ENCODE data around the gene ADGRA1. TPM values are rescaled to one million over a fixed set of nuclear protein-coding genes. Genes with fewer than 3 reads are reported as not detected.

ADGRA1 gene
- total RNA-seq, 1 experiment from 2014 or later = not detected

GRCh38 chr10:133117688-133118071, 30.0 kb downstream of the ADGRA1 start:
- no peaks in the 10 kb centered on the region for H3K4me1 Mint-ChIP-seq (ENCODE audit: insufficient read depth, unreplicated experiment)
- H3K9me3 Mint-ChIP-seq (ENCODE audit: unreplicated experiment) = peaks cover 16% of the 10 kb centered on the region
- H3K36me3 Mint-ChIP-seq (ENCODE audit: insufficient read depth, unreplicated experiment) = no peaks in the 10 kb centered on the region
- no peak for DNase-seq (ENCODE audit: unreplicated experiment)
- intact Hi-C loops (cut with micrococcal nuclease) = no loop called here
- POLR2A ChIA-PET = no interaction called here
- no peak for TF ChIP-seq CTCF (IDR thresholded peaks at IDR 0.05; ENCODE audit: unreplicated experiment)
- H3K4me3 Mint-ChIP-seq (ENCODE audit: unreplicated experiment) = no peak overlapping the region
- no peaks in the 10 kb centered on the region for H3K27me3 Mint-ChIP-seq (ENCODE audit: insufficient read depth, unreplicated experiment)
- H3K27ac Mint-ChIP-seq (ENCODE audit: low read depth, unreplicated experiment) = no peak overlapping the region
- no TSS peak for BruUV-seq (replicated peaks)
- CTCF ChIA-PET = no interaction called here

- DNase-seq (ENCODE audit: unreplicated experiment) = no peak
- BruUV-seq (replicated peaks) = no TSS peak
- CTCF ChIA-PET = no interaction called here
- POLR2A ChIA-PET = no interaction called here
- no peak overlapping the region for H3K4me3 Mint-ChIP-seq (ENCODE audit: unreplicated experiment)
- no peaks in the 10 kb centered on the region for H3K36me3 Mint-ChIP-seq (ENCODE audit: insufficient read depth, unreplicated experiment)
- H3K27ac Mint-ChIP-seq (ENCODE audit: low read depth, unreplicated experiment) = no peak overlapping the region
- no peaks in the 10 kb centered on the region for H3K4me1 Mint-ChIP-seq (ENCODE audit: insufficient read depth, unreplicated experiment)
- intact Hi-C loops (cut with micrococcal nuclease) = no loop called here
- no peak for TF ChIP-seq CTCF (IDR thresholded peaks at IDR 0.05; ENCODE audit: unreplicated experiment)
- H3K9me3 Mint-ChIP-seq (ENCODE audit: unreplicated experiment) = peaks cover 23% of the 10 kb centered on the region
- H3K27me3 Mint-ChIP-seq (ENCODE audit: insufficient read depth, unreplicated experiment) = no peaks in the 10 kb centered on the region
Observed at GRCh38 chr10:133121479-133121878, 33.8 kb downstream of the ADGRA1 start.

- intact Hi-C loops (cut with micrococcal nuclease) = no loop called here
- no TSS peak for BruUV-seq (replicated peaks)
Observed at GRCh38 chr10:133122171-133122935, 34.6 kb downstream of the ADGRA1 start.

More at GRCh38 chr10:133122171-133122935, 34.6 kb downstream of the ADGRA1 start:
- Mint-ChIP-seq H3K9me3 (ENCODE audit: unreplicated experiment) (peaks cover 23% of the 10 kb centered on the region), H3K27ac (ENCODE audit: low read depth, unreplicated experiment) (no peak overlapping the region), H3K27me3 (ENCODE audit: insufficient read depth, unreplicated experiment) (no peaks in the 10 kb centered on the region), H3K4me1 (ENCODE audit: insufficient read depth, unreplicated experiment) (no peaks in the 10 kb centered on the region), H3K36me3 (ENCODE audit: insufficient read depth, unreplicated experiment) (no peaks in the 10 kb centered on the region), H3K4me3 (ENCODE audit: unreplicated experiment) (no peak overlapping the region)
- no peak for DNase-seq (ENCODE audit: unreplicated experiment)
- POLR2A ChIA-PET = no interaction called here
- CTCF ChIA-PET = no interaction called here
- TF ChIP-seq CTCF (IDR thresholded peaks at IDR 0.05; ENCODE audit: unreplicated experiment) = no peak
